GM23338 (cell line): ENCODE measurements around the gene USH2A. TPM values are rescaled to one million over a fixed set of nuclear protein-coding genes. Genes with fewer than 3 reads are reported as not detected.

Experiments used
- ATAC-seq: fragments of 200-7000 bp; cut with Tn5 transposase; 3 replicates; pipeline ENCODE4 v1.9.1; 2020
- DNase-seq: peaks from one replicate; pipeline ENCODE4 v3.0.0-alpha.2; 2015; ENCODE audit warnings: low spot score
- H2AFZ ChIP-seq: fragments of 200-600 bp; sonication (generic); 2 replicates; pipeline ENCODE4 v1.8.0; 2016; ENCODE audit warnings: antibody characterized with exemption, mild to moderate bottlenecking, moderate library complexity
- H3F3A ChIP-seq: fragments of 200-600 bp; sonication (generic); replicated peaks from 2 replicates; pipeline ENCODE4 v1.8.0; 2017; ENCODE audit warnings: antibody characterized with exemption, mixed run types, low read depth
- H3K27ac ChIP-seq: fragments of 200-600 bp; sonication (generic); 2 replicates; pipeline ENCODE4 v1.6.1; 2016; ENCODE audit warnings: low read depth
- H3K27me3 ChIP-seq: fragments of 200-600 bp; sonication (generic); 2 replicates; pipeline ENCODE4 v1.8.0; 2016; ENCODE audit warnings: mild to moderate bottlenecking, mixed run types, moderate library complexity; ENCODE audit not compliant: insufficient read depth
- H3K36me3 ChIP-seq: fragments of 200-600 bp; sonication (generic); 2 replicates; pipeline ENCODE4 v1.8.0; 2016; ENCODE audit warnings: mild to moderate bottlenecking; ENCODE audit not compliant: insufficient read depth
- H3K4me1 ChIP-seq: fragments of 200-600 bp; sonication (generic); 2 replicates; pipeline ENCODE4 v1.8.0; 2016; ENCODE audit warnings: mild to moderate bottlenecking, moderate library complexity; ENCODE audit not compliant: insufficient read depth
- H3K4me2 ChIP-seq: fragments of 200-600 bp; sonication (generic); 2 replicates; pipeline ENCODE4 v1.7.1; 2017; ENCODE audit warnings: mixed run types
- H3K4me3 ChIP-seq: fragments of 200-600 bp; sonication (generic); 2 replicates; pipeline ENCODE4 v1.6.1; 2016; ENCODE audit warnings: mixed run types
- H3K79me2 ChIP-seq: fragments of 200-600 bp; sonication (generic); replicated peaks from 2 replicates; pipeline ENCODE4 v1.8.0; 2017; ENCODE audit warnings: mild to moderate bottlenecking; ENCODE audit not compliant: insufficient read depth
- H3K9me2 ChIP-seq: fragments of 200-600 bp; sonication (generic); 2 replicates; pipeline ENCODE4 v1.8.0; 2017; ENCODE audit not compliant: insufficient read depth
- H4K20me1 ChIP-seq: fragments of 200-600 bp; sonication (generic); replicated peaks from 2 replicates; pipeline ENCODE4 v1.8.0; 2017; ENCODE audit warnings: mild to moderate bottlenecking; ENCODE audit not compliant: insufficient read depth
- H3K27ac Mint-ChIP-seq: 2 replicates; pipeline ENCODE4 v1.8.0; 2020; ENCODE audit warnings: inconsistent platforms, mild to moderate bottlenecking, moderate library complexity, mixed read lengths
- H3K27me3 Mint-ChIP-seq: 3 replicates; pipeline ENCODE4 v1.8.0; 2022; ENCODE audit warnings: low read depth, mild to moderate bottlenecking, moderate library complexity, mixed read lengths, inconsistent platforms; ENCODE audit not compliant: insufficient read depth, poor library complexity
- H3K36me3 Mint-ChIP-seq: 3 replicates; pipeline ENCODE4 v1.8.0; 2021; ENCODE audit warnings: low read depth, mild to moderate bottlenecking, inconsistent platforms, moderate library complexity, mixed read lengths
- H3K4me1 Mint-ChIP-seq: 3 replicates; pipeline ENCODE4 v1.8.0; 2020; ENCODE audit warnings: mild to moderate bottlenecking, inconsistent platforms, mixed read lengths
- H3K4me3 Mint-ChIP-seq: 3 replicates; pipeline ENCODE4 v1.8.0; 2021; ENCODE audit warnings: moderate library complexity, mild to moderate bottlenecking, inconsistent platforms, mixed read lengths
- H3K9me3 Mint-ChIP-seq: 3 replicates; pipeline ENCODE4 v1.8.0; 2020; ENCODE audit warnings: moderate library complexity, mild to moderate bottlenecking, inconsistent platforms, mixed read lengths
- CREB1 ChIP-seq: fragments of 250-450 bp; sonication (Bioruptor Pico); IDR thresholded peaks from 2 replicates; pipeline ENCODE4 v1.5.0; 2020; ENCODE audit warnings: low read depth, mild to moderate bottlenecking, moderate library complexity
- CTCF ChIP-seq, 2 experiments: fragments of 200-600 bp in 1 of 2; sonication (generic) in 1 of 2; conservative IDR thresholded peaks; 2 replicates each; pipeline versions ENCODE4 v1.5.1 to v1.6.1; 2016 to 2017; ENCODE audit warnings: antibody characterized with exemption in 2 of 2, low read depth in 2 of 2, mild to moderate bottlenecking in 2 of 2, moderate library complexity in 1 of 2
- ETS1 ChIP-seq: IDR thresholded peaks from 2 replicates; pipeline ENCODE4 v1.6.1; 2016; ENCODE audit warnings: antibody characterized with exemption
- EZH2 ChIP-seq: fragments of 200-600 bp; sonication (generic); IDR thresholded peaks from one replicate; pipeline ENCODE4 v1.8.0; 2017; ENCODE audit warnings: antibody characterized with exemption, mild to moderate bottlenecking, low read depth; ENCODE audit not compliant: unreplicated experiment
- EZH2phosphoT487 ChIP-seq: fragments of 200-600 bp; sonication (generic); IDR thresholded peaks from one replicate; pipeline ENCODE4 v1.8.1; 2018; ENCODE audit warnings: antibody characterized with exemption; ENCODE audit not compliant: unreplicated experiment
- JUNB ChIP-seq: IDR thresholded peaks from one replicate; pipeline ENCODE4 v1.6.1; 2016; ENCODE audit warnings: antibody characterized with exemption; ENCODE audit not compliant: unreplicated experiment
- NANOG ChIP-seq: IDR thresholded peaks from 2 replicates; pipeline ENCODE4 v1.6.1; 2016; ENCODE audit warnings: antibody characterized with exemption, borderline replicate concordance
- POLR2AphosphoS5 ChIP-seq: IDR thresholded peaks from 2 replicates; pipeline ENCODE4 v1.6.1; 2016; ENCODE audit warnings: antibody characterized with exemption, low read depth
- REST ChIP-seq: IDR thresholded peaks from one replicate; pipeline ENCODE4 v1.6.1; 2018; ENCODE audit warnings: antibody characterized with exemption; ENCODE audit not compliant: unreplicated experiment
- STAT1 ChIP-seq: IDR thresholded peaks from one replicate; pipeline ENCODE4 v1.6.1; 2016; ENCODE audit warnings: antibody characterized with exemption; ENCODE audit not compliant: unreplicated experiment
- ZNF114 ChIP-seq: fragments of 250-450 bp; sonication (Bioruptor Pico); IDR thresholded peaks from 2 replicates; pipeline ENCODE4 v1.5.0; 2020; ENCODE audit warnings: mild to moderate bottlenecking, moderate library complexity
- ZNF331 ChIP-seq: fragments of 250-450 bp; sonication (Bioruptor Pico); IDR thresholded peaks from 2 replicates; pipeline ENCODE4 v1.5.0; 2020; ENCODE audit warnings: low read depth, mild to moderate bottlenecking, moderate library complexity
- polyA plus RNA-seq: library from polyadenylated mRNA; unstranded; fragments of >200 nt; fragmentation: Nextera tagmentation; extraction: Ambion mirVana; gene quantifications from 2 replicates; pipeline ENCODE4 v1.2.1, GENCODE V29; 2016
- total RNA-seq: library from RNA; depleted of rRNA; stranded (reverse); fragments of >200 nt; shearing (Covaris generic); gene quantifications from 2 replicates; pipeline ENCODE4 v1.2.3, GENCODE V29; 2014

The USH2A gene
- total and polyA plus RNA-seq, 2 experiments from 2014 or later = 0.03 TPM

- H3K36me3 ChIP-seq = no peaks in the 10 kb centered on the region
- no peak for DNase-seq
- H3K27me3 Mint-ChIP-seq = no peaks in the 10 kb centered on the region
- H2AFZ ChIP-seq = no peak overlapping the region
- H3K79me2 ChIP-seq = no peaks in the 10 kb centered on the region
- no peak overlapping the region for H3K27ac Mint-ChIP-seq
- H4K20me1 ChIP-seq = no peaks in the 10 kb centered on the region
- no peaks in the 10 kb centered on the region for H3K4me1 Mint-ChIP-seq
- no peaks in the 10 kb centered on the region for H3K9me3 Mint-ChIP-seq
- no peak overlapping the region for H3K4me2 ChIP-seq
- no peaks in the 10 kb centered on the region for H3K9me2 ChIP-seq
- H3F3A ChIP-seq = no peaks in the 10 kb centered on the region
- H3K4me3 Mint-ChIP-seq = no peak overlapping the region
- TF ChIP-seq STAT1 (no peak), CREB1 (CRISPR knock-in tag) (no peak), ZNF114 (CRISPR knock-in tag) (no peak), ZNF331 (no peak), NANOG (no peak), EZH2 (no peak), CTCF (conservative IDR thresholded peaks at IDR 0.05; ENCODE audit: low read depth in 2 of 2) (no peak), EZH2phosphoT487 (no peak), REST (no peak), JUNB (no peak), ETS1 (no peak), POLR2AphosphoS5 (no peak)
- no peaks in the 10 kb centered on the region for H3K36me3 Mint-ChIP-seq
- no peaks in the 10 kb centered on the region for H3K27me3 ChIP-seq
- no peak overlapping the region for H3K4me3 ChIP-seq
- no peak for ATAC-seq
- no peaks in the 10 kb centered on the region for H3K4me1 ChIP-seq
- H3K27ac ChIP-seq = no peak overlapping the region
Measured at GRCh38 chr1:215794156-215794555, 629.1 kb downstream of the USH2A start.
